OCI-M2 (cell line): ENCODE measurements around the gene IL1RAPL2.
"Not testable (repeated sequence)": the region's sequence is repeated elsewhere in the genome, so short reads cannot be mapped to it uniquely, and the experiment has no call there.

ENCODE experiments used
- DNase-seq: peaks from one replicate; lab custom pipeline; 2025; ENCODE audit not compliant: unreplicated experiment; lab: John Stamatoyannopoulos, UW

IL1RAPL2 gene

DNA sequence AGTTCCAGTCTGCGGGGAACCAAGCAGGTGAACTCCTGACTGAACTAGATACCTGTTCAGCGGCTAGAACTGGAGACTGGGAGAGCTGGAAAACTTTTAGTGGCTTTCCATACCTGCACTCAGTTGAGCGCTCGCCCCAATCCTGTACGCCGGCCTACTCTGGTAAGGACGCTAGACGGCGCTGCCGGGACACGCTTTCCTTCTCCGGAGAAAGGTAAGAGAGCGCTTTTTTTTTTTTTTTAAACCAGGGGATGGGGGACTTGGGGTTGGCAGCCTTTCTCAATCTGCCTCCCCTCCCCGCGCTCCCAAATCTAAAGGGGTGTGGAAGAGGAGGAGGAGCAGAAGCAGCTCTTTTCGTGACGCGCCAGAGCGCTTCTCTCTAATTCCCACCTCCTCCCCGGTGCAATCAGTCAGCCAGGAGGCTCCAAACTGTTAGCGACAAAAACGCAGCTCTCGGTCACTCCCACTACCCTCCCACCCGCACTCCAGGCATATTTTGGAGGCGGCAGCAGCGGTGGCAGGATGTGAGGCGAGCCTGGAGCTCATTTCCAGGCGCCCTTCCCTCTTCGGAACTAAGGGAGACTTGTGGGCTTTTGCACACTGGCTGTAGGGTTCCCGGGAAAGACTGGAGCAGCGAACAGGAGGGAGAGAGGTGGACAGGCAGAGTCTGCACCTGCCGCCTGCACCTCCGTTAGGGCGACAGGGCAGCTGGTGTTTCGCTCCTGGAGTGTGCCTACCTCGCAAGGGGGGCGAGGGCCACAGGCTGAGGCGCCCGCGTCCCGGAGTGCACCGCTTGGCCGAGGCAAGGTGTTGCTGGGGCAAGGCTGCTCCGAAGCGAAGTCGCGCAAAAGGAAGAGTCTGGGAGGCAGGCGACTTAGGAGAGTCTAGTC, at the start of gene IL1RAPL2:
TSS of gene IL1RAPL2 (plus strand) at position 409 of the 890 bp plus-strand sequence.
- no peak for DNase-seq

DNA sequence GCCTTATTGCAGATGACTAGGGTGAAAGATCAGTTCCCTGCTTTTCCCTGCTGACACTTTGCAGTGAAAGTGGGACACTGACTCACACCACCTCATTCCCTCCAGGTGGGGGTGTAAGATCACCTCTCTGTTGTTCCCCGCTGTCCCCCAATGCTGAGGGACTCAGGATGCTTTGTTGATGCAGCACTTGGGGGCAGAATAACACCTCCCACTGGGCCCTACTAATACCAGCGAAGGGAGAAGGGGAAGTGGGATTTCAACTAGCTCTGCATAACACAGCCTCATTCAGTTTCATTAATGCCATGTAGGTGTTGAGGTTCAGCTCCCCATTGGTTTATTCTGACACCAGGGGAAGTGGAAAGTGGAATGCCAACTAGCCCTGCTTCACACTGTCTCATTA, 43.6 kb upstream of the IL1RAPL2 start:
- no peak for DNase-seq

DNA sequence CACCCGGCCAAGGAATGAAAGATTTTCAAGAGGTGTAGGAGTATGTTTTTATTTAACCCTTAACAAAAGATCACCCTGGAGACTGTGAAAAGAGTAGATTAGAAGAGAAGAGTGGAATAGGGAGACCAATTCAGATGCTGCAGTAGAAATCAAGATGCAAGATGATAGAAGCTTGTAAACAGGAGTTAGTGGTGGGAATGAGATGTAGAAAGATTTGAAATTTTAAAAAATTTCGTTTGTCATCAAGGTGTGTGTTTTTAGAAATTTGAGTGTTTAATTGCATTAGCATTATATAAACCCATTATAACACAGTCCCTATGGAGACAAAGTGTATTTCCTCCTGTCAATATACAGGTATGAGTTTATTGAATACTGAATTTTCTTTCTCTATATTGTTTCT, 42.1 kb upstream of the IL1RAPL2 start:
- DNase-seq: no peak

DNA sequence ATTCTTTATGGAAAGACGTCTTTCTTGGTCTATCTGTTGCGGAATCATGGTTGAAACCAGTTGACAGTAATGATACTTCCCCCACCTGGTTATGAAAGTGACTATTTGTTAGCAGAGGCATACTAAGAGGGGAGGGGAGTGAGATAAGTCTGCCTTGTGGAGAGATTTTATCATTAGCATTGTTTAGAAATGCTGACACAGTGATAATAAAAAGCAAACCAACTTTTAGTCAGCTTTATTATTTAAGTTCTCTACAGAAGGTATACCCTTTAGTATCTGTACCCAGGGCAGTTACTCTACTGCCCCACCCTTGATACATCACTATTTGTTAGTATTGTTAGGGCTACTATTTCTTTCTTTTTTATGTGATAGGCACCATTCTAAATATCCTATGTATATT, 26.9 kb upstream of the IL1RAPL2 start:
- DNase-seq: no peak

DNA sequence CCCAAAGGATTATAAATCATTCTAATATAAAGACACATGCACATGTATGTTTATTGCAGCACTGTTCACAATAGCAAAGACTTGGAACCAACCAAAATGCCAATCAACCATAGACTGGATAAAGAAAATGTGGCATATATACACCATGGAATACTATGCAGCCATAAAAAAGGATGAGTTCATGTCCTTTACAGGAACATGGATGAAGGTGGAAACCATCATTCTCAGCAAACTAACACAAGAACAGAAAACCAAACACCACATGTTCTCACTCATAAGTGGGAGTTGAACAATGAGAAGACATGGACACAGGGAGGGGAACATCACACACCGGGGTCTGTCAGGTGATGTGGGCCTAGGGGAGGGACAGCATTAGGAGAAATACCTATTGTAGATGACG, 23.6 kb upstream of the IL1RAPL2 start:
- not testable (repeated sequence) for DNase-seq

DNA sequence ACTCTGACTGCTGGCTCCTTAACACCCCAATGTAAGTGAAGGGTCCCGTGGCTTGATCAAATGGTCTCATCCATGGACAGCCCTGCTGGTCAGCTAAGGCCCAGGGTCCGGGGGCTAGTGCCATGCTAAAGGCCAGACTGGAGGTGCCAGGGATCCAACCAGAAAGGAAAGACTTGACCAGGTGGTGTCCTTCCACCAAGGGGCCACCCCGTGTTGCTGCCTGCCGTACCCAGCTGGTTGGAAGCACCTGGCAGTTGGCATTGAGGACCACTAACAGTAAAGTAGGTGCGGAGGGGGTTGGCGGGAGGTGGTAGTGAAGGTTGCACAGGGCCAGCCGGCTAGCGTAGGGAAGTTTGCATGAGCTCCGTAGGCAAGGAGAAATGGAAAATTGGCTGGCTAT, 1.7 kb upstream of the IL1RAPL2 start:
- no peak for DNase-seq

DNA sequence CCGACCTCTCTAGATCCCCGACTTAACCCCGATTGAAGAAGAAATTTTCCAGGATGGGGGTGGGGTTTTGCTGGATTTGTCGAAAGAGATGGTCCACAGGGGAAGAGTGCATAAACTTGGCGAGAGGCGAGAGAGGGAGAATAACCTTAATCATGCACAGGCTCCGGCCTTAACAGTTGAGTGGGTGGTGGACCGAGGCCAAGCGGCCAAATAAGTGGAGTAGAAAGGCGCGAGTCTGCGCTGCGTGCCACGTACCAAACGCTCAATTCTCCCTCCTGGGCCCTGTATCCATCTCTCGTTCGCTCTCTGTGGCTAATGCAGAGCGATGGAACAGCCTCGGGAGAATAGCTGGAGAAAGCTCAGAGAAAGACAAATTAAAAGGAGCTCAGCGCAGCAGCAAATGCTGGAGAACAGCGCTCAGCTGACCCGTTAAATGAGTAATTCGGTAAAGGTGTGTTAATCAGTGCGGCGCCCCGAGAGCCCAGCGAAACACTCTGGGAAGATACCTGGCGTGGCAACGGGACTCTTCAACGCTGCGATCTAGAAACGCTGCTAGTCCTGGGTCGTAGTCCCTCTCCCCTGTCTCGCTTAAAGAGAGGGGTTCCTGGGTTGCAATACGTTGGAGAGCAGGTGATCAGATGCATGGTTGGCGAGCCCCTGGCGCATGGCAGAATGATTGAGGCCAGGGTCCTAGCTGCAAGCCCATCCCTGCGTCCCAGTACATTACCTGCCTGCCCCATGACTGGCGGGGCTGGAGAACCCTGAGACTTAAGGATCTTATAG, 887 bp upstream of the IL1RAPL2 start:
- no peak for DNase-seq

DNA sequence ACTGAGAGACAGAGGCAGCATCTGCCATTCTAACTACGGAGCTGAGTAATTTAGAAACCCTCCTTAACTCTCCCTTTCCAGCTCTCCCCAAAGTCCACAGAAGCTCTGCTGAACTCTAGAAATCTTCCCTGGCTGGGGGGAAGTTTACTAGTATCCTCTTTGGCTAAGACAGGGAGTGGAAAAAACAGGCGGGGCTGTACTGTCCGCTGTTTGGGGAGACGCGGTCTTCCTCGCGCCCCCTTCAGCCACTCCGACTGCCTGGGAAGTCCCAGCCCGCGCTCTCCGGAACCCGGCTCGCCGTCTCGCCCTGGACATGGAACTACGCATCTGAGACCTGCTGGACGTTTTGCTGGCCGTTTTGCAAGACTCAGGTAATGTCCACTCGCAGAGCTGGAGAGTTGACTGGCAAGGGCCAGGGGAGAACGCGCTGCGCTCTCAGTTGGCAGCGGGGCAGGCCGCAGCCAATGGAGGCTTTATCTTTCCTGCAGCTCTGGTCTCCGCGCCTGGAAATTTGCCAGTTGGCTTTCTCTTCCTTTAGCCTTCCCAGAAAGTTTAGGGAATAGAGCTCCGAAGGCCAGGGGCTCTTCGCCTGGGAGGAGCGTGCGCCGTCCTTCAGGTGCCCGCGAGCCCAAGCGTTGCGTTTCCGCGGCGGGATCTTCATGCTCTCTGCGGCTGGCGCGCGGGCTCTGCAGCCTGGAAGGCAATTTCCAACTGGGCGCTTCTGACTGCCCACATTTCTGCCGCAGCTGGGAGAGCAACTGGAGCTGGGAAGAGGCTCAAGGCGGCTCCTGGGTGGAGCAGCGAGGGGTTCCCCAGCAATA, 892 bp downstream of the IL1RAPL2 start:
- no peak for DNase-seq

DNA sequence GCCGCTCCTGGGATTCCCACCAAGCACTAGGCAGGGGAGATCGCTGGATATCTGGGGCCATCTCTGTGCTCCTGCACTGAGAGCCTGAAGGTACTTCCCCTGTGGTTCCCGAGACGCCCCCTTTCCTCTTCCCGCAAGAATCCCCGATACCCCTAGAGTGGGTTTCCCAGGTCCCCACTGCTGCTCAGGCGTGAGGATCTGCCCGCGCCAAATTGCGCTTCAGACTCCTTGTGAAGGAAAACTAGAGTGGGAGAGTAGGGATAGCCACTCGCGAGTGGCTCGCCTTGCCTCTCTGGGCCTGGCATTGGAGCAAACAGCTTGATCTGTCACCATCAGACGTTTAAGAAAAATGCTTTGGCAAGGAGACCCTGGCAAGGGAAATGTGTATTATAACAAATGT, 1.5 kb downstream of the IL1RAPL2 start:
- DNase-seq: no peak

DNA sequence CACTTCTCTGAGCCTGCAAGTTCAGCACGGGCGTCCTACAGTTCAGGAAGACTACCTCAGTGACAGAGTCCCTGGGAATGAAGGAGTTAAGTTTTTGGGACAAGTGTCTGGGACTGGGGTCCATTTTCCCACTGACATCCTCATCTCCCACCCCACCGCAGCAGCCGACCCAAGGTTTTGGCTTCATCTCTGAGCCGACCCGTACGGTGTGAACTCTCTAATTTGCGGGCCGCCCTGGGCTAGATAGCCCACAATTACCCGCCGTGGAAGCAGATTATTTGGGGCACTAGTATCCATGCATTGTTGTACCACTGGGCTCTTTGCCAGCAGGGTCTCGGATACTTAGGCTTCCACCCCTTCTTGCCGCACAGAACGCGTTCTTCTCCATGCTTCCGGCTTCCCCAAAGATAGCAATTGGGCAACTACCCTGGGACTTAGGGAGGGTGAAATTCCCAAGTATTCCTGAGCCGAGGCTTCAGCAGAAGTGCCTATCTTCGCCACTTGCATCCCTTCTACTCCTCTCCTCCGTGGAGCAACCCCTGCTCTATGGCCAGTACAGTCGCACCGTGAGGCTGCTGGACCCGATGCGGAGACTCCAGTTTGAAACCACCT, 2.4 kb downstream of the IL1RAPL2 start:
- DNase-seq: no peak

DNA sequence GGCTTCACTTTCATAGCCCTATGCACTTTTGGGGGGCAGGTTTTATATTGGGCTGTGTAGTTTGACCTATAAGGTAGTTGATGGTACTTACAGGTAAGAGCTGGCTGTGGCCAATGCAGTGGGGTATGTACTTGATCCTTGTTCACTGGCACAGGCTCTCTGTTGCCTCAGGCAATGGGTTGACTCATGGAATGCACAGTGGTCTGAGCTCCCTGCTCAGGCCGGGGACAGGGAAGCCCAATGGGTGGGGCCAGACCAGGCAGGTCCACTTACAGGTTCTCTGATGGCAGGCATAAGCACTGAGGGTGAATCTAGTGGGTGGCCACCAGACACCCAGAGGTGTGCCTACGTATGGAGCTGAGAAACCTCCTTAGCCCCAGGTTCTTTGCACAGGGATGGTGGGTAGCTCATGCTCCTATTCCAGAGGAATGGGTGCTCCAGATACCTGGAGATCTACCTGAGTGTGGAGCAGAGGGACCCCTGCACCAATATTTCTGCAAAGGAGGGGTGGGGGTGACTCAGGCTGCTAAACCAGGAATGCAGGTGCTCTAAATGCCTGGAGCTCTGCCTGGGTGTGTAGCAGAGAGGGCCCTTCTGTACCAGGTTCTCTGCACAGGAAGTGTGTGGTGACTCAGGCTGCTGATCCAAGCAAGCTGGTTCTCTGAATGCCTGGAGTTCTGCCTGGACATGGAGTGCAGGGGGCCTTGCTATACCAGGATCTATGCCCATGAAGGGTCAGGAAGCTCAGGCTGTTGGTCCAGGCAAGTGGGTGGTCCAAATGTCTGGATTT, 52.3 kb downstream of the IL1RAPL2 start:
- DNase-seq: no peak

DNA sequence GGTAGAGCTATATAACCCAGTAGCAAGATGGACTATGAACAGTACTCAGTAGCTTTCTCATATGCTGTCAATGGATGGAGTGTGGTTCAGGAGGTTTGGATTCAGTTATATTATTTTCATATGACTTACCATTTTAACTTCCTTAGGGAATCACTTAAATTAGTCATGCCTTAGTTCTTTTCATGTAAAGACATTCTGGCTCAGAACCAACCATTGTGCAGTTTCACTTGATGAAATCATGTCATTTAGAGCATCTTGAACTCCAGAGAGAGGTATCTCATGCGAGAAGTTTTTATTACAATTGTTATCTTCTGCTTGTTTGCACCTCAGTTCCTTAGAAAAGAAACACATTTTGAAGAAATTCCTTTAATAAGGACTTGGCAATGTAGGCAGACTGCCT, 55.8 kb downstream of the IL1RAPL2 start:
- DNase-seq: no peak

DNA sequence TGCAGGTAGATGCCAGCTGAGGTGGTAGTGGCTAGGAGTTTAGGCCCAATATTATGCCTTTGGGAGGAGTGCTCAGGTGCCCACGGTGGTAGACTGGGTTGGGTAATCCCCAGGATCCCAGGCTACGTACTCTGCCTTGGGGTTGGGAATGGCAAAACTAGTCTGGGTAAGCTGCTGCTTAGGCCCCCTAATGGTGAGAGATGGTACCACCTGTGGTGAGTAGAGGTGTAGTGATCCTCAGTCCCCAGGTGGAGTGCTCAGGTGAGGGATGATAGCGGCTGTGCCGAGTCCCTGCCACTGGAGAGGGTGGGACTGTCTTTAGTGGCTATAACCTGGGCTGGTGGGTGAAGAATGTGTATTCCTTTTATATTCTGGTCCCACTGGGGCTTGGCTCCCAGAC, 75.2 kb downstream of the IL1RAPL2 start:
- no peak for DNase-seq

DNA sequence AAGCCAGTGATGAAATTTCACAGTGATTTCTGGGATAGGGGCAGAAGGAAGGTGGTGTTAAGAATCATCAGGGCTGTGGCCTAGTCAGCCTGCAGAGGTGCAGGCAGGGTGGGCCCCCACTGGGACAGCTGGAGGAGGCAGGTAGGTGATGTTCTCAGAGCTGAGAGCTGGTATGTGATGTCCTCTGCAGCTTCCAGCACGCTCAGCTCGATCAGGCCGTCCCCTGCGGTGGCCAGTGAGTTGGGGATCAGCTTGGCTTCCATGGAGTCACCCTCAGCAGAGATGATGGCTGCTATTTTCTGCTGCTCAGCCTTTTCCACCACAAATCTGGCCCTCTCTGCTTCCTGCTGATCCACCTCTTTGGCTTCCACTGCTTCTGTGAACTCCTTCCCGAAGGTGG, 81.1 kb downstream of the IL1RAPL2 start:
- no peak for DNase-seq

DNA sequence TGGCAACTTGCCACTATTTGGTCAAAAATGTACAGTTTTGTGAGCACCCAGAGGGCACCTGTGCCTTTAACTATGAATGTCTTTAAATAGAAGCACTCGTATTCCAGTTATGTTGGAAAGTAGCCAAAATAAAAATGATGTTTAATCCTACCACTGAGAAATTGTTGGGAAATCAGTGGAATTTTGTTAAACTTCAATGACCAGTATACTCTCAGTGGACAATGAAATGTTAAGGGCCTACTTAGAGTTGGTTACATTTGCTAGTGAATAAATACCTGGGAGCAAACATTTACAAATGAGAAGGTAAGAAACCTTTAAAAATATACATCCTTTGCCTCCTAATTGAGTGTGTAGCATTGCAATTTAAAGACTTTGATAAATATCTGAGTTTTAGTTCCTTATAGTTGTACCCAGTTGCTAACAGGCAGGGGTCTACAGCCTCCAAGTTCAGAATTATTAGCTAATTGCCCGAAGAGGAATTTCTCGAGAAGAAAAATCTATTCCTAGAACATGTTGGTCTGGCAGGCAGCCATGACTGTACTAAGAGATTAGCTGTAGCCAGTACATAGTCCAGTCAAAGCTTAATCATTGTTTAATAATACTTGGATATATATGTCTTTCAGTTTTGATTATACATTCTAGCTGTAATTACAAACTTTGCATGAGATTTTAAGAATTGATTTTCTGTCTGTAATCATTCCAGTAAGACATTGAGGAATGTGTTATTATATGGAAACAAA, 93.2 kb downstream of the IL1RAPL2 start:
- DNase-seq: no peak

DNA sequence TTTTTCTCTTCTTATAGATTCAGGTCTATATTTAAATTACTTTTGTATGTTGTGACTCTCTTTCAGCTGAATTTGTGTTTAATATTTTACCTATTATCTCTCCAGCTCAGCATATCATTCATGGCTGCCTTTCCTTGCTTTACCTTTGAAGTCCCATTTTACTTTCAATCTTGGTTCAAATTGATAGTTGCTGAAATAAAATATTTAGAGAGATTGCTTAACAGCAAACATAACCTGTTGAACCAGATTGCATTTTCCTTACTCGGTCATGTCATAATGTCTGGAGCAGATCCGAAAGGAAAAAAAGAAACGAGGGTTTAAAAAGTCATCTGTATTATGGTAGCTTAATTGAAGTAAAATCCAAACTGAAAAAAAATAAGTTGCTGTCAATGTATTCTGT, 94.1 kb downstream of the IL1RAPL2 start:
- DNase-seq: no peak

DNA sequence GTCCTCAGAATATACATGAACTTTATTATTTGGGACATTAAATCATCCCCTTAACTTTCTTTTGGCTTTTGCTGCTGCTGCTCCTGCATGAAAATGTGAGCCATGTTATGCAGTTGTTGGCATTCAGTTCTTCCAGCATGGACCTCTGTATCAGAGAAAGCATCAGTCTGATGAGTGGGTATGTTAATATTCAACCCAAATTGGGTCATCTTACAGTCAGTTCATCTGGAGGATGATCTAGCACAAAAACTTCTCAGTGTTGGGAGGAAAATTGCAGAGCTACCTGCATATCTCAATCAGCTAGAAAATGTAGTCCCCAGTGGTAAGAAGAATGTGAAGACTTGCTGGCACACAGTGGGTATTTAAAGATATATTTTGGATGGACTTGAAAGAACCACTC, 96.7 kb downstream of the IL1RAPL2 start:
- DNase-seq: no peak

DNA sequence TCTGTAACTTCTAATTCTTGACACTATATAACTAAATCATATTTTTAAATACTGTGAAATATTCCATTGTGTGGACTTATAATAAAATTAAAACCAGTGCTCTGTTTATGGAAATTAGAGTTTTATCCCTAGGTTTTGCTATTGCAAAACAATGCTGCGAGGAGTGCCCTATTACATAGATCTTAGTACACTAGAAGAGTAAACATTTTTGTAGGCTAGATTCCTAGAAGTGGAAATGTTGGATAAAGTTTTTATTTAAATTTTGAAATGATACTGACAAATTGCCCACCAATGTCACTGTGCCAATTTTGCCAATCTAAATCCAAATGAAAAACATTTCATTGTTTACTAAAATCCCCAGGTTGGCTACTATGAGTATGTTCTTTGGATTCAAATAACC, 99.7 kb downstream of the IL1RAPL2 start:
- DNase-seq: no peak

DNA sequence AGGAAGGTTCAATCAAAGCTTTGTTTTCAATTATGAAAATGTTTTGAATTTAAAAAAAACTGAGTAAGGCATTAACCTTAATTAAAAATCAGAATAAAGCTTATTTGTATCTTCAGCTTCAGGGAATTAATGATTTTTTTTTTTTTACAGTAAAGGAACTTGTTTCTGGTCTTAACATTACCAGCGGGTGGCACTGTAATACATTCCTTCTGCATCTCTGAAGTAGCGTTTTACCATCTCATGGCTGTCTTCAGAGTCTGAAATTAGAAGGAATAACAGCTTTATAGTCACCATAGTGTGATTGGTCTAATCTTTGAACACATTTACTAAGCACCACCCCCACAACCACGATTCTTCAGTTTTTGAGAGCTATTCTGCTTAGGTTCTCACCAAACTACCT, 102.6 kb downstream of the IL1RAPL2 start:
- DNase-seq: no peak

DNA sequence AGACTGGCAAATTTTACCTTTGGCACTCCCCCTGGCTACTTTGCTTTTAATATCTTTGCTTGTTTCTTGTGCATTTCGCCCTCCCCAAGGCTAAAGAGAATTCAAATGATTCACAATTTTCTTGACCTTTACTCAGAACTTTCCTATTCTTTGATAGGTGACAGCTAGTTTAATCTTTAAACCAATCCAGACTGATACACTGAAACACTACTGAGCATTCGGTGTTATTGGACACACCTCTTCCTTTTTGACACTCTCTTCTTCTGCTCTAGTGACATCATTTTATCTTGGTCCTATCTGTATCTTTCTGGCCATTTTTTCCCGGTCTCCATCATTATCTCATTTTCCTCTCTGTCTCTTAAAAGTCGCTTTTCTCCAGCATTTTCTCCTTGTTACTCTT, 103.1 kb downstream of the IL1RAPL2 start:
- no peak for DNase-seq
